Lower lobe of right lung (tissue), 2 donors: ENCODE measurements around the gene GTF2H1. TPM values are rescaled to one million over a fixed set of nuclear protein-coding genes. Genes with fewer than 3 reads are reported as not detected.

Experiments
- ATAC-seq, 2 donors: fragments of 200-7000 bp; cut with Tn5 transposase; one replicate each; pipeline ENCODE4 v1.9.1; 2020 to 2022; ENCODE audit warnings: mild to moderate bottlenecking in 2 of 2, moderate library complexity in 2 of 2
- DNase-seq: peaks from one replicate; pipeline ENCODE4 v3.0.0-alpha.2; 2020
- H3K27ac ChIP-seq: fragments of 200-600 bp; one replicate; pipeline ENCODE4 v1.8.0; 2022
- H3K27me3 ChIP-seq: fragments of 200-600 bp; one replicate; pipeline ENCODE4 v1.8.0; 2022; ENCODE audit warnings: low read depth
- H3K36me3 ChIP-seq: fragments of 200-600 bp; one replicate; pipeline ENCODE4 v1.8.0; 2022; ENCODE audit warnings: mild to moderate bottlenecking
- H3K4me1 ChIP-seq: fragments of 200-600 bp; one replicate; pipeline ENCODE4 v1.8.0; 2022
- H3K4me3 ChIP-seq: fragments of 200-600 bp; one replicate; pipeline ENCODE4 v1.8.0; 2022; ENCODE audit warnings: mild to moderate bottlenecking
- H3K9me3 ChIP-seq: fragments of 200-600 bp; one replicate; pipeline ENCODE4 v1.8.0; 2022
- CTCF ChIP-seq: fragments of 200-600 bp; IDR thresholded peaks from one replicate; pipeline ENCODE4 v1.8.0; 2022; ENCODE audit warnings: antibody characterized with exemption, mild to moderate bottlenecking
- intact Hi-C: fragments of 100-400 bp; cut with DNase I; formaldehyde crosslinking; loops from one replicate; pipeline ENCODE4 v1.11.0; 2022
- total RNA-seq: library from RNA; stranded (reverse); fragmentation: NEBNext Ultra II Directional; extraction: Animal tissue kit (Norgen Biotek cat#: 25700); gene quantifications from one replicate; pipeline ENCODE4 v1.2.1, GENCODE V29; 2021
- donor health status: DM: no; HTN: yes; CAD: no; lungs with severe emphysema.

Gene GTF2H1
- total RNA-seq, 1 donor from 2014 or later, result 38.3 TPM

DNA sequence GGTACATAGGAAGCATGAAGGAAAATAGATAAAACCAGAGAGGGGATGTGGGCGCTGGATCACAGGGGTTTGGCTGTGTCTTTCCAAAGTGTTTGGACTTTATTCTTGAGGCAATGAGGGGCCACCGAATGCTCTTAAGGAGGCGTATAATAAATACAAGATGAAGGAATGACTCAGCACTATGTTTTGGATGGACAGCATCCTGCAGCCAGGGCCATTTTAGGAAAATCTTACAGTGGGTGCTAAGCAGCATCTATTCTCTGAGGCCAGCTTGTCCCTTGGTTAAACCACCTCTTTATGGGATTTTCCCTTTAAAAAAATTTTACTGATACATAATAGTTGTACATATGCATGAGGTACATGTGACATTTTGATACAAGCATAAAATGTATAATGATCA is 67.7 kb downstream of the GTF2H1 start:
- DNase-seq (no peak), ATAC-seq (no peak)
- Histone ChIP-seq H3K27me3 (no peaks in the 10 kb centered on the region), H3K4me1 (peaks cover 10% of the 10 kb centered on the region), H3K36me3 (no peaks in the 10 kb centered on the region), H3K4me3 (no peak overlapping the region), H3K9me3 (no peaks in the 10 kb centered on the region), H3K27ac (no peak overlapping the region)
- intact Hi-C loops, result no loop called here
- TF ChIP-seq CTCF, result no peak

DNA sequence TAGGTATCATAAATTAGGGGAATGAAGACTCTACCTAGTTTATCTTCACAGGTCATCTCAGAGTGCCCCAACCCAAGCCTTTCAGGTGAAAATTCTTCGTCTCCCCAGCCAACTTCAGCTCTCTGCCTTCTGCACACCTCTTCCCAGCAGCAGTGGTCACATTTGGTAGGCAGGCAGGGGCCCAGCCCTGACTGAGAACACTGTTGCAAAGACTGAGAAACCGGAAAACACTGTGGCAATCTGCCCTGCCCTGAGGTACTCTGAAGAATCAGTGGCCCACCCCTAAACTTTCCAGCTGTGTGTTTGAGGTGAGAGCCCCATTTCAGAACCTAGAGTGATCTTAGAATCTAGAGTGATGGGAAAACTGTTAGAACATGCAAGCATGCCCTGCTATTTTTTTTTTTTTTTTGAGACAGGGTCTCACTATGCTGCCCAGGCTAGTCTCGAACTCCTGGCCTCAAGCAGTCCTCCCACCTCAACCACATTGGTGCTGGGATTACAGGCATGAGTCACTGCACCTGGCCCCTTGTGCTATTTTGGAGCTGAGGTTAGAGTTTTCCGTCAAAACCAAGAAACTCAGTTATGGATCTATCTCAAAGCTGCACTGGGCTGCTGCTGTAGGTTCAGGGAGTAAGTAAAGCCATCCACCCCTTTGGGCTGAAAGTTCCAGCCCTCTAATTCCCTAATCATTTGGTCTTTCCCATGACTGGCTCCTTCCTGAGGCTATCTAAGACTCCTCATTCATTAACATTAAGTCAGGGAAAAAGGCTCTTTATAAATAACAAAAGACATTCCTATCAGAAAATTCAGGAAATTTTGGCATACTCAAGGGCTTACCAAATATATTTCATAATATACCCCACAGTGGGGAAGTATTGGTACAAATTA is 70.3 kb downstream of the GTF2H1 start:
- no peak for DNase-seq
- Histone ChIP-seq H3K36me3 (peaks cover 13% of the 10 kb centered on the region), H3K9me3 (no peaks in the 10 kb centered on the region), H3K4me1 (peaks cover 20% of the 10 kb centered on the region), H3K27me3 (no peaks in the 10 kb centered on the region), H3K4me3 (no peak overlapping the region), H3K27ac (no peak overlapping the region)
- no peak for TF ChIP-seq CTCF
- intact Hi-C loops, result no loop called here
- ATAC-seq, result no peak

DNA sequence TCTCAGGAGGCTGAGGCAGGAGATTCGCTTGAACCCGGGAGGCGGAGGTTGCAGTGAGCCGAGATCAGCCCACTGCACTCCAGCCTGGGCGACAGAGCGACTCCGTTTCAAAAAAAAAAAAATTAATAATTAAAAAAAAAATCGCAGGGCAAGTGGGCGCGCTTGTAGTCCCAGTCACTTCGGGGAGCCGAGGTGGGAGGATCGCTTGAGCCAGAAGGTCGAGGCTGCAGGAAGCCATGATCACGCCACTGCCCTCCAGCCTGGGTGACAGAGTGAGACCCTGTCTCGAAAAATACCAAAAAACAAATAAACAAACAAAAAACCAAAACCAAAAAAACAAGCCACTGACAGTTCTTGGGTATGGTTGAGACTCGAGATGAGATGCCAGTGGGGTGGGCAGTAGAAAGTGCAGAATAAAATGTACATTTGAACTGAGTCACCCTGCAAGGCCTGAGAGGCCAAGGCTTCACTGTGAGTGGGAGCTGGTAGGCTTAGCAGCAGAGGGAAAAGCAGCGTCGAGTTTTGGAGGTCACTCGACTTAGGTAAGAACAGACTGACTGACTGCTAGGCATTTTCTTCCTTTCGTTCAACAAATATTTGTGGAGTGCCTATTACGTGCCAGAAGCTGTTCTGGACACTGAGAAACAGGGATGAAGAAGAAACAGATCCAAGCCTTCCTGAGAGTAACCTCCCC is 71.4 kb downstream of the GTF2H1 start:
- Histone ChIP-seq H3K4me1 (peaks cover 20% of the 10 kb centered on the region), H3K4me3 (peak overlapping the region; percentile 94), H3K36me3 (peaks cover 22% of the 10 kb centered on the region), H3K9me3 (no peaks in the 10 kb centered on the region), H3K27ac (peak overlapping the region; percentile 96), H3K27me3 (no peaks in the 10 kb centered on the region)
- no peak for TF ChIP-seq CTCF
- no peak for DNase-seq
- peak in 1 of 2 donors; percentile 38 for ATAC-seq
- intact Hi-C loops, result no loop called here

- H3K27ac ChIP-seq, result peak within 1 kb of the TSS; percentile 96
- H3K27me3 ChIP-seq, result no peaks in the 10 kb centered on the region
- H3K9me3 ChIP-seq, result no peaks in the 10 kb centered on the region
- intact Hi-C loops, result no loop called here
- DNase-seq (peak; percentile 100), ATAC-seq (peak; percentile 90 to 93)
- peaks cover 20% of the 10 kb centered on the region for H3K4me1 ChIP-seq
- no peak for TF ChIP-seq CTCF
- peak within 1 kb of the TSS; percentile 94 for H3K4me3 ChIP-seq
- H3K36me3 ChIP-seq, result peaks cover 29% of the 10 kb centered on the region
These were observed 72.0 kb downstream of the GTF2H1 start, which contains the start of gene LDHA for GRCh38 chr11:18394275-18394927. TSS of gene LDHA (plus strand) at chr11:18394563. CDS start at chr11:18396843, 2,280 bp downstream.

DNA sequence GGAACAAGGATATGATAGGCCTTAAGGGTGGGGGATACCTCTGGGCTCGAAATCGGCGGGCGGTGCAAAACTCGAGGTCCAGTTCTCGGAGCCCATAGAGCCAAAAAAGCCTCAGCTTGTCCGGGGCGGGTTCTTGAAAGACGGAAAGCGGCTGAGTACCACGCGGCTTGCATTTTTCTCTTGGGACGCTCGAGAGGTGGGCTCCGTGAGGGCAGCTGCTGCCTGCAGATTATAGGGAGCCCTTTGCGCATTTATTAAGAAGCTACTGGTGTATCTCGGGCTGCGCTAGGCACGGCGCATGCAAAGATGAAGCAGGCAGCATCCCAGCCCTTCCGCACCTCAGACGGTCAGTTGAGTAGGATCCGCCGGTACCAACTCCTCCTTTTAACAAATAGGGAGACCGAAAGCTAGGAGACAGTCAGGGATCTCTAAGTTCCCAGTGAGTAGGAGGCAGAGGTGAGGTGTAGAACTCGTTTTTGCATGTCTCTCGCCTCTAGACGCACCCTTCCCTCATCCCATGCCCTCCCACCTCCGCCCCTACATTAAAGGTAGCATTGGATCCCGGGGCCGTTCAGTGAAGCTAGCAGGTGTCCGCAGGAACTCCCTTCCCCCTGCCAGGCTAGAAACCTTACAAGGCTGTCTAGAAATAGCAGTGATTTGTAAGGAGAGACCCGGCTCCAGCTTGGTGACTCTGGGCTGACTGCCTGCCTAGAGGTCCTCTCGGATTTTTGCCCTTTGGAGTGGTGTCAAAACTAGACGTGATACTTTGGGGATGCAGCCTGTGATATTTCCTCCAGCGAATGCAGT is 72.8 kb downstream of the GTF2H1 start:
- Histone ChIP-seq H3K27ac (peak overlapping the region; percentile 96), H3K27me3 (no peaks in the 10 kb centered on the region), H3K36me3 (peaks cover 36% of the 10 kb centered on the region), H3K4me1 (peaks cover 20% of the 10 kb centered on the region), H3K4me3 (peak overlapping the region; percentile 94), H3K9me3 (no peaks in the 10 kb centered on the region)
- no peak for TF ChIP-seq CTCF
- peak; percentile 0 to 2 for ATAC-seq
- intact Hi-C loops, result no loop called here
- DNase-seq, result no peak
